OCI-LY7 (cell line): Measurements from ENCODE around the gene TEX48. TPM values are rescaled to one million over a fixed set of nuclear protein-coding genes. Genes with fewer than 3 reads are reported as not detected.

Experiments used
- BruUV-seq: library from RNA; stranded (reverse); fragments of 400-500 nt; replicated peaks from 2 replicates; lab custom pipeline; 2021; lab: Mats Ljungman, UMichigan
- CTCF ChIA-PET: fragments of 300-600 bp; sonication (Branson Sonifier 250); formaldehyde crosslinking; loops from one replicate; lab custom pipeline; 2022; ENCODE audit warnings: antibody characterized with exemption; ENCODE audit not compliant: unreplicated experiment; lab: Charles Lee
- POLR2A ChIA-PET: fragments of 300-600 bp; sonication (Branson Sonifier 250); formaldehyde crosslinking; loops from one replicate; lab custom pipeline; 2022; ENCODE audit warnings: antibody characterized with exemption; lab: Charles Lee
- DNase-seq: peaks from one replicate; pipeline ENCODE4 v3.0.0-alpha.2; 2015; ENCODE audit warnings: low spot score
- H2AFZ ChIP-seq: fragments of 200-600 bp; sonication (generic), shearing (Covaris generic); 2 replicates; pipeline ENCODE4 v1.6.1; 2014; ENCODE audit warnings: mild to moderate bottlenecking, antibody characterized with exemption, low read length, moderate library complexity
- H3K27ac ChIP-seq: fragments of 200-600 bp; sonication (generic); 2 replicates; pipeline ENCODE4 v1.5.1; 2014; ENCODE audit warnings: mixed run types, low read depth, mild to moderate bottlenecking, moderate library complexity, low read length, inconsistent platforms; ENCODE audit not compliant: poor library complexity, severe bottlenecking
- H3K36me3 ChIP-seq: fragments of 200-600 bp; sonication (generic); 2 replicates; pipeline ENCODE4 v1.6.1; 2014; ENCODE audit warnings: mild to moderate bottlenecking, antibody characterized with exemption, low read length, moderate library complexity, mixed read lengths; ENCODE audit not compliant: insufficient read depth
- H3K4me1 ChIP-seq: fragments of 200-600 bp; sonication (generic); 2 replicates; pipeline ENCODE4 v1.5.1; 2014; ENCODE audit warnings: mild to moderate bottlenecking, low read length; ENCODE audit not compliant: insufficient read depth, poor library complexity, severe bottlenecking
- H3K4me2 ChIP-seq: fragments of 200-600 bp; sonication (generic); 2 replicates; pipeline ENCODE4 v1.6.1; 2014; ENCODE audit warnings: mild to moderate bottlenecking, low read length
- H3K4me3 ChIP-seq: fragments of 200-600 bp; sonication (generic); 2 replicates; pipeline ENCODE4 v1.5.1; 2014; ENCODE audit warnings: mild to moderate bottlenecking, low read depth, low read length; ENCODE audit not compliant: poor library complexity, severe bottlenecking
- H3K79me2 ChIP-seq: fragments of 200-600 bp; sonication (generic); 2 replicates; pipeline ENCODE4 v1.6.1; 2016; ENCODE audit warnings: low read depth, mild to moderate bottlenecking, low read length, moderate library complexity, mixed read lengths; ENCODE audit not compliant: insufficient read depth
- H3K9me2 ChIP-seq: fragments of 200-600 bp; sonication (generic); 2 replicates; pipeline ENCODE4 v1.6.1; 2016; ENCODE audit warnings: mild to moderate bottlenecking, low read length, mixed read lengths; ENCODE audit not compliant: insufficient read depth
- H3K9me3 ChIP-seq: fragments of 200-600 bp; sonication (generic); 2 replicates; pipeline ENCODE4 v1.6.1; 2014; ENCODE audit warnings: mild to moderate bottlenecking, mixed run types, low read length, mixed read lengths
- H4K20me1 ChIP-seq: fragments of 200-600 bp; sonication (generic); 2 replicates; pipeline ENCODE4 v1.6.1; 2014; ENCODE audit warnings: mild to moderate bottlenecking, antibody characterized with exemption, low read length, moderate library complexity, mixed read lengths; ENCODE audit not compliant: insufficient read depth
- CTCF ChIP-seq: fragments of 200-600 bp; sonication (generic); conservative IDR thresholded peaks from 2 replicates; pipeline ENCODE4 v1.5.1; 2014; ENCODE audit warnings: mild to moderate bottlenecking, antibody characterized with exemption, low read length, moderate library complexity, mixed read lengths
- EZH2phosphoT487 ChIP-seq: fragments of 200-600 bp; sonication (generic); IDR thresholded peaks from 2 replicates; pipeline ENCODE4 v1.6.1; 2018; ENCODE audit warnings: low read depth, borderline replicate concordance, mild to moderate bottlenecking, mixed run types, antibody characterized with exemption, low read length, moderate library complexity, mixed read lengths
- intact Hi-C: fragments of 100-400 bp; cut with micrococcal nuclease; formaldehyde crosslinking; loops from one replicate; pipeline ENCODE4 v1.10.0; 2022; ENCODE audit not compliant: unreplicated experiment
- total RNA-seq, 2 experiments: library from RNA; depleted of rRNA in 1 of 2; stranded (reverse); fragments of >200 nt in 1 of 2; shearing (Covaris generic) in 1 of 2; gene quantifications; 2 replicates each; pipeline ENCODE4 v1.2.3, GENCODE V29; 2014 to 2022

TEX48 gene
- total RNA-seq, 2 experiments from 2014 or later, result not detected

- DNase-seq, result no peak
- intact Hi-C loops, result no loop called here
- Histone ChIP-seq H3K4me2 (no peak overlapping the region), H3K9me3 (no peaks in the 10 kb centered on the region), H3K9me2 (no peaks in the 10 kb centered on the region), H3K27ac (no peak overlapping the region), H3K4me1 (no peaks in the 10 kb centered on the region), H4K20me1 (no peaks in the 10 kb centered on the region), H3K36me3 (no peaks in the 10 kb centered on the region), H3K4me3 (no peak overlapping the region), H2AFZ (no peak overlapping the region), H3K79me2 (no peaks in the 10 kb centered on the region)
- CTCF ChIA-PET, result no interaction called here
- no TSS peak for BruUV-seq
- POLR2A ChIA-PET, result interaction anchor here (0.6 to 1.1 kb wide), 3 partner anchors 13 to 1793 kb away, joined by 3 to 9 read pairs (median 3); no protein-coding TSS in a partner anchor
- TF ChIP-seq CTCF (no peak), EZH2phosphoT487 (no peak)
Measured at GRCh38 chr9:114668146-114668545, 13.8 kb downstream of the TEX48 start.

GRCh38 chr9:114666851-114667250 is 15.1 kb downstream of the TEX48 start:
- no peak overlapping the region for H3K27ac ChIP-seq
- no peak overlapping the region for H3K4me2 ChIP-seq
- H4K20me1 ChIP-seq, result no peaks in the 10 kb centered on the region
- no peaks in the 10 kb centered on the region for H3K4me1 ChIP-seq
- CTCF ChIA-PET, result no interaction called here
- no TSS peak for BruUV-seq
- no peak overlapping the region for H3K4me3 ChIP-seq
- intact Hi-C loops, result no loop called here
- no peaks in the 10 kb centered on the region for H3K9me3 ChIP-seq
- DNase-seq, result no peak
- POLR2A ChIA-PET, result interaction anchor here (0.8 kb wide), 1 partner anchor 304 kb away, joined by 4 read pairs; no protein-coding TSS in a partner anchor
- TF ChIP-seq EZH2phosphoT487 (no peak), CTCF (no peak)
- no peaks in the 10 kb centered on the region for H3K36me3 ChIP-seq
- H3K79me2 ChIP-seq, result no peaks in the 10 kb centered on the region
- H3K9me2 ChIP-seq, result no peaks in the 10 kb centered on the region
- no peak overlapping the region for H2AFZ ChIP-seq

- no peak for DNase-seq
- TF ChIP-seq CTCF, result no peak
- TF ChIP-seq EZH2phosphoT487, result no peak
- Histone ChIP-seq H2AFZ (no peak overlapping the region), H3K36me3 (no peaks in the 10 kb centered on the region), H3K4me2 (no peak overlapping the region), H4K20me1 (no peaks in the 10 kb centered on the region), H3K4me1 (no peaks in the 10 kb centered on the region), H3K79me2 (no peaks in the 10 kb centered on the region), H3K27ac (no peak overlapping the region), H3K9me3 (no peaks in the 10 kb centered on the region), H3K9me2 (no peaks in the 10 kb centered on the region), H3K4me3 (no peak overlapping the region)
- no TSS peak for BruUV-seq
- CTCF ChIA-PET, result no interaction called here
- intact Hi-C loops, result no loop called here
- POLR2A ChIA-PET, result interaction anchor here (0.8 kb wide), 1 partner anchor 305 kb away, joined by 4 read pairs; no protein-coding TSS in a partner anchor
Measured at GRCh38 chr9:114666401-114666800, 15.6 kb downstream of the TEX48 start.
